CD14-positive monocyte (primary cell): ENCODE results near the gene ATL1. TPM values are rescaled to one million over a fixed set of nuclear protein-coding genes. Genes with fewer than 3 reads are reported as not detected.

Experiments used
- DNase-seq, 3 donors: peaks; one replicate each; pipeline ENCODE4 v3.0.0-alpha.2; 2011 to 2022
- H2AFZ ChIP-seq: 2 replicates; pipeline ENCODE4 v1.6.0; 2012; ENCODE audit warnings: mild to moderate bottlenecking, low read depth, low read length, inconsistent platforms; ENCODE audit not compliant: insufficient read depth, poor library complexity, severe bottlenecking
- H3K27ac ChIP-seq, 2 donors: 1 replicate in 1 of 2; 2 replicates in 1 of 2; pipeline ENCODE4 v1.5.1; 2012 to 2013; ENCODE audit warnings: low read length in 2 of 2, control low read depth in 1 of 2, inconsistent platforms in 1 of 2, low read depth in 1 of 2, mild to moderate bottlenecking in 1 of 2
- H3K27me3 ChIP-seq, 2 donors: one replicate each; pipeline versions ENCODE4 v1.6.0 to v1.6.1; 2011 to 2013; ENCODE audit warnings: low read length in 2 of 2; ENCODE audit not compliant: control insufficient read depth in 2 of 2, insufficient read depth in 2 of 2
- H3K36me3 ChIP-seq, 2 donors: replicated peaks in 1 of 2; 1 replicate in 1 of 2; 2 replicates in 1 of 2; pipeline versions ENCODE4 v1.5.1 to v1.6.1; 2012 to 2013; ENCODE audit warnings: low read length in 2 of 2, control low read depth in 1 of 2, inconsistent platforms in 1 of 2, mild to moderate bottlenecking in 1 of 2; ENCODE audit not compliant: insufficient read depth in 2 of 2, control insufficient read depth in 1 of 2
- H3K4me1 ChIP-seq, 2 donors: 1 replicate in 1 of 2; 2 replicates in 1 of 2; pipeline versions ENCODE4 v1.5.1 to v1.6.1; 2012 to 2013; ENCODE audit warnings: low read length in 2 of 2, control low read depth in 1 of 2, inconsistent platforms in 1 of 2, mild to moderate bottlenecking in 1 of 2, moderate library complexity in 1 of 2; ENCODE audit not compliant: insufficient read depth in 2 of 2, control insufficient read depth in 1 of 2
- H3K4me2 ChIP-seq: replicated peaks from 2 replicates; pipeline ENCODE3; 2012; ENCODE audit warnings: low read length, moderate library complexity, mild to moderate bottlenecking; ENCODE audit not compliant: poor library complexity, severe bottlenecking; ENCODE audit errors: extremely low read depth
- H3K4me3 ChIP-seq, 3 experiments: fragments of 200-600 bp in 1 of 3; sonication (generic) in 1 of 3; replicated peaks in 1 of 3; 1 replicate in 2 of 3; 2 replicates in 1 of 3; pipeline ENCODE4 v1.5.1; 2011 to 2013; ENCODE audit warnings: low read length in 3 of 3, mild to moderate bottlenecking in 3 of 3, control low read depth in 2 of 3, low read depth in 2 of 3, inconsistent platforms in 1 of 3, moderate library complexity in 1 of 3
- H3K79me2 ChIP-seq: 2 replicates; pipeline ENCODE4 v1.6.0; 2012; ENCODE audit warnings: mild to moderate bottlenecking, control low read depth, inconsistent platforms, low read length, moderate library complexity; ENCODE audit not compliant: insufficient read depth
- H3K9ac ChIP-seq: 2 replicates; pipeline ENCODE4 v1.6.0; 2017; ENCODE audit warnings: low read length, mild to moderate bottlenecking; ENCODE audit not compliant: insufficient read depth, poor library complexity, severe bottlenecking
- H3K9me3 ChIP-seq, 2 donors: replicated peaks in 1 of 2; 1 replicate in 1 of 2; 2 replicates in 1 of 2; pipeline versions ENCODE4 v1.5.1 to v1.6.1; 2012 to 2013; ENCODE audit warnings: low read length in 2 of 2, control low read depth in 1 of 2; ENCODE audit not compliant: control insufficient read depth in 1 of 2, insufficient read depth in 1 of 2
- H4K20me1 ChIP-seq: 2 replicates; pipeline ENCODE4 v1.6.0; 2012; ENCODE audit warnings: mild to moderate bottlenecking, low read length, control low read depth, moderate library complexity; ENCODE audit not compliant: insufficient read depth
- H3K27ac Mint-ChIP-seq, 7 donors: one replicate each; pipeline ENCODE4 v1.8.0; 2020; ENCODE audit warnings: mild to moderate bottlenecking in 7 of 7, mixed read lengths in 7 of 7, moderate library complexity in 6 of 7, inconsistent platforms in 2 of 7
- H3K27me3 Mint-ChIP-seq, 3 donors: one replicate each; pipeline ENCODE4 v1.8.0; 2021 to 2022; ENCODE audit warnings: low read depth in 3 of 3, mild to moderate bottlenecking in 3 of 3, mixed read lengths in 3 of 3, moderate library complexity in 3 of 3, inconsistent platforms in 1 of 3
- H3K36me3 Mint-ChIP-seq, 2 donors: one replicate each; pipeline ENCODE4 v1.8.0; 2020; ENCODE audit warnings: mixed read lengths in 2 of 2, inconsistent platforms in 1 of 2, mild to moderate bottlenecking in 1 of 2
- H3K4me1 Mint-ChIP-seq: one replicate; pipeline ENCODE4 v1.8.0; 2020; ENCODE audit warnings: mild to moderate bottlenecking, mixed read lengths
- H3K4me3 Mint-ChIP-seq, 2 donors: one replicate each; pipeline ENCODE4 v1.8.0; 2020; ENCODE audit warnings: mild to moderate bottlenecking in 2 of 2, mixed read lengths in 2 of 2, moderate library complexity in 1 of 2
- H3K9me3 Mint-ChIP-seq, 7 donors: one replicate each; pipeline ENCODE4 v1.8.0; 2020 to 2022; ENCODE audit warnings: mixed read lengths in 7 of 7, mild to moderate bottlenecking in 6 of 7, moderate library complexity in 6 of 7, inconsistent platforms in 2 of 7
- CTCF ChIP-seq: fragments of 200-600 bp; IDR thresholded peaks from one replicate; pipeline ENCODE4 v1.8.0; 2022; ENCODE audit warnings: antibody characterized with exemption, mild to moderate bottlenecking
- WGBS: methylation state at CpG from one replicate; pipeline ENCODE4 v1.1.5; 2013; ENCODE audit warnings: missing lambda C conversion rate; ENCODE audit not compliant: insufficient coverage; 5-methylcytosine and 5-hydroxymethylcytosine counted together
- intact Hi-C, 2 donors: fragments of 100-400 bp; cut with micrococcal nuclease; formaldehyde crosslinking; loops; one replicate each; pipeline versions ENCODE4 v1.15.0 to v1.15.1; 2023
- polyA plus RNA-seq, 3 donors: library from polyadenylated mRNA; depleted of rRNA in 1 of 3; unstranded in 2 of 3; stranded (reverse) in 1 of 3; fragments of 300-500 nt in 2 of 3; fragments of >200 nt in 1 of 3; fragmentation: Illumina TruSeq in 2 of 3; gene quantifications; 1 replicate in 2 of 3; 2 replicates in 1 of 3; pipeline ENCODE4 v1.2.3, GENCODE V29; 2012 to 2021

ATL1 gene
- polyA plus RNA-seq, 3 donors, result 0.36 to 1.1 (median 0.99) TPM

- no peaks in the 10 kb centered on the region for H3K4me1 ChIP-seq
- H3K79me2 ChIP-seq, result no peaks in the 10 kb centered on the region
- H3K4me3 ChIP-seq, result no peak overlapping the region
- 100% methylated on average over 1 of the region's 2 CpGs for WGBS
- Mint-ChIP-seq H3K4me3 (no peak overlapping the region), H3K36me3 (no peaks in the 10 kb centered on the region), H3K27ac (no peak overlapping the region), H3K27me3 (peaks cover 0 to 2% (median 2%) of the 10 kb centered on the region in 3 donors), H3K4me1 (no peaks in the 10 kb centered on the region), H3K9me3 (no peaks in the 10 kb centered on the region)
- no peaks in the 10 kb centered on the region for H3K36me3 ChIP-seq
- no peak for DNase-seq
- no peak overlapping the region for H3K27ac ChIP-seq
- no peak overlapping the region for H3K4me2 ChIP-seq
- H3K27me3 ChIP-seq, result no peaks in the 10 kb centered on the region
- TF ChIP-seq CTCF, result no peak
- no peaks in the 10 kb centered on the region for H4K20me1 ChIP-seq
- H3K9ac ChIP-seq, result no peak overlapping the region
- no peaks in the 10 kb centered on the region for H3K9me3 ChIP-seq
- intact Hi-C loops, result no loop called here
- H2AFZ ChIP-seq, result no peak overlapping the region
Observed at GRCh38 chr14:50606468-50606867, 46.5 kb downstream of the ATL1 start.

- Histone ChIP-seq H3K4me2 (no peak overlapping the region), H2AFZ (no peak overlapping the region), H3K4me3 (no peak overlapping the region), H3K9ac (no peak overlapping the region), H3K4me1 (no peaks in the 10 kb centered on the region), H3K27ac (no peak overlapping the region), H3K9me3 (no peaks in the 10 kb centered on the region), H3K79me2 (no peaks in the 10 kb centered on the region), H4K20me1 (no peaks in the 10 kb centered on the region), H3K36me3 (no peaks in the 10 kb centered on the region), H3K27me3 (no peaks in the 10 kb centered on the region)
- no peak for DNase-seq
- peaks cover 0 to 2% (median 2%) of the 10 kb centered on the region in 3 donors for H3K27me3 Mint-ChIP-seq
- H3K4me1 Mint-ChIP-seq, result no peaks in the 10 kb centered on the region
- H3K36me3 Mint-ChIP-seq, result no peaks in the 10 kb centered on the region
- intact Hi-C loops, result no loop called here
- H3K9me3 Mint-ChIP-seq, result no peaks in the 10 kb centered on the region
- H3K27ac Mint-ChIP-seq, result no peak overlapping the region
- WGBS, result 90% methylated on average over 3 of the region's 3 CpGs
- TF ChIP-seq CTCF, result no peak
- no peak overlapping the region for H3K4me3 Mint-ChIP-seq
Observed at GRCh38 chr14:50607181-50607580, 47.2 kb downstream of the ATL1 start.
